ENCODE measurements around the gene MYEOV.

DNA sequence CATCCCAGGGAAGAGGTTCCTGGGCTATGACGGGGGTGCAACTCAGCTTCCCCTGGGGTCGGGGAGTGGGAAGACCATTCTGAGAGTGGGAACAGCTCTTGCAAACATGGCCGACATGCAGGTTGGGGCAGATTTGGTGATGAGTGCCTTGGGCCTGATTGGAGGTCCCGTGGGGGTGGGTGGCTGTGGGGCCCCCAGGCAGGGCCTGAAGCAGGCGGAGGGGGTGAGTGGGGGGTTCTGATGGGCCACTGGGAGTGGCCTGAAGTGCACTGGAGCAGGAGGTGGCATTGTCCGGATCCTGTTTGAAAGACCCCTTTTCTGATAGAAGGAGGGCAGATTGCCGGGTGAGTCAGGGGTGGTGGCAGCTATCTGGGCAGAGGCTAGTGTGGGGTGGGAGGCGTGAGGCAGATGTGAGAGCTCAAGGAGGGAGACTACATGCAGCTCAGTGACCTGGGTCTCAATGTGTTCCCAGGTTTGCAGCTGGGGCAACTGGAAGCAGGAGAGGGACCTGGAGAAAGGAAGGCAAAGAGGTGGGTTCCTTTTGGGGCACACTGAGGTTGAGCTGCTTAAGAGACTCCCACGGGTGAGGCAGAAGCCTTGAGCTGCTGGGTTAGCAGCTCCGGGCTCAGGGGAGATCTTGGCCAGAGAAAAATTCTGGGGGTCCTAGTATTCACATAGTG lies 15.1 kb downstream of the MYEOV start:
- TF ChIP-seq, protein P1, sequence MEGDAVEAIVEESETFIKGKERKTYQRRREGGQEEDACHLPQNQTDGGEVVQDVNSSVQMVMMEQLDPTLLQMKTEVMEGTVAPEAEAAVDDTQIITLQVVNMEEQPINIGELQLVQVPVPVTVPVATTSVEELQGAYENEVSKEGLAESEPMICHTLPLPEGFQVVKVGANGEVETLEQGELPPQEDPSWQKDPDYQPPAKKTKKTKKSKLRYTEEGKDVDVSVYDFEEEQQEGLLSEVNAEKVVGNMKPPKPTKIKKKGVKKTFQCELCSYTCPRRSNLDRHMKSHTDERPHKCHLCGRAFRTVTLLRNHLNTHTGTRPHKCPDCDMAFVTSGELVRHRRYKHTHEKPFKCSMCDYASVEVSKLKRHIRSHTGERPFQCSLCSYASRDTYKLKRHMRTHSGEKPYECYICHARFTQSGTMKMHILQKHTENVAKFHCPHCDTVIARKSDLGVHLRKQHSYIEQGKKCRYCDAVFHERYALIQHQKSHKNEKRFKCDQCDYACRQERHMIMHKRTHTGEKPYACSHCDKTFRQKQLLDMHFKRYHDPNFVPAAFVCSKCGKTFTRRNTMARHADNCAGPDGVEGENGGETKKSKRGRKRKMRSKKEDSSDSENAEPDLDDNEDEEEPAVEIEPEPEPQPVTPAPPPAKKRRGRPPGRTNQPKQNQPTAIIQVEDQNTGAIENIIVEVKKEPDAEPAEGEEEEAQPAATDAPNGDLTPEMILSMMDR (IDR thresholded peaks at IDR 0.05; ENCODE audit: low read depth, low read length), result no peak
- no peak for TF ChIP-seq EZH2phosphoT487 (IDR thresholded peaks at IDR 0.05; ENCODE audit: low read depth)

Data from OCI-LY3 (cell line).